HFFc6 (cell line): ENCODE measurements around the gene PITX2. TPM values are rescaled to one million over a fixed set of nuclear protein-coding genes. Genes with fewer than 3 reads are reported as not detected.

Experiments used
- DNase-seq: peaks from one replicate; pipeline ENCODE4 v3.0.0-alpha.2; 2018
- H3K27ac Mint-ChIP-seq: 2 replicates; pipeline ENCODE4 v1.8.0; 2020; ENCODE audit warnings: mild to moderate bottlenecking, mixed read lengths
- H3K27me3 Mint-ChIP-seq: 2 replicates; pipeline ENCODE4 v1.8.0; 2021; ENCODE audit warnings: mild to moderate bottlenecking, moderate library complexity, mixed read lengths; ENCODE audit not compliant: insufficient read depth
- H3K36me3 Mint-ChIP-seq: 2 replicates; pipeline ENCODE4 v1.8.0; 2021; ENCODE audit warnings: low read depth, mixed read lengths
- H3K4me1 Mint-ChIP-seq: 2 replicates; pipeline ENCODE4 v1.8.0; 2020; ENCODE audit warnings: low read depth, mixed read lengths
- H3K4me3 Mint-ChIP-seq: 2 replicates; pipeline ENCODE4 v1.8.0; 2020; ENCODE audit warnings: mild to moderate bottlenecking, moderate library complexity, mixed read lengths
- H3K9me3 Mint-ChIP-seq: 2 replicates; pipeline ENCODE4 v1.8.0; 2020; ENCODE audit warnings: mild to moderate bottlenecking, mixed read lengths
- total RNA-seq, 6 experiments: library from RNA; stranded (reverse); fragmentation: NEBNext Ultra II Directional; extraction: Animal tissue kit (Norgen Biotek cat#: 25700); gene quantifications; 2 replicates in 1 of 6; 3 replicates in 5 of 6; pipeline ENCODE4 v1.2.3, GENCODE V29; 2021
- TF ChIP-seq, protein P1 (sequence below): fragments of 200-600 bp; sonication (generic); IDR thresholded peaks from 2 replicates; pipeline ENCODE4 v1.5.0; 2021; ENCODE audit warnings: antibody characterized with exemption, mild to moderate bottlenecking

PITX2 gene
- total RNA-seq, 6 experiments from 2014 or later, result 15.9 to 22.8 (median 17.9) TPM

DNA sequence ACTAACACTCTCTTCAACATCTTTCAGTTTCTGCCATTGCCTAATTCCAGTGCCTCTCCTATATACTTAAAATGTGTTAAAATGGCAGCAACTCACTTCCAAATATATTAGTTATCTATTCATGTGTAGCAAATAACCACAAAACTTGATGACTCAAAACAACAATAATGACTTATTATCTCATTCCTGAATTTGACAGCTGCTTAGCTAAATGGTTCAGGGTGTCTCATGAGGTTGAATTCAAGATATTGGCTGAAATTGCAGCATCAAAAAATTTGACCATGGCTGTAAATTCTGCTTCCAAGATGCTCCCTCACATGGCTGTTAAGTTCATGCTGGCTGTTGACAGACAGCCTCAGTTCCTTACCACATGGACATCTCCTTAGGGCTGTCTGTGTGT lies 25.3 kb downstream of the PITX2 start:
- TF ChIP-seq, protein P1, sequence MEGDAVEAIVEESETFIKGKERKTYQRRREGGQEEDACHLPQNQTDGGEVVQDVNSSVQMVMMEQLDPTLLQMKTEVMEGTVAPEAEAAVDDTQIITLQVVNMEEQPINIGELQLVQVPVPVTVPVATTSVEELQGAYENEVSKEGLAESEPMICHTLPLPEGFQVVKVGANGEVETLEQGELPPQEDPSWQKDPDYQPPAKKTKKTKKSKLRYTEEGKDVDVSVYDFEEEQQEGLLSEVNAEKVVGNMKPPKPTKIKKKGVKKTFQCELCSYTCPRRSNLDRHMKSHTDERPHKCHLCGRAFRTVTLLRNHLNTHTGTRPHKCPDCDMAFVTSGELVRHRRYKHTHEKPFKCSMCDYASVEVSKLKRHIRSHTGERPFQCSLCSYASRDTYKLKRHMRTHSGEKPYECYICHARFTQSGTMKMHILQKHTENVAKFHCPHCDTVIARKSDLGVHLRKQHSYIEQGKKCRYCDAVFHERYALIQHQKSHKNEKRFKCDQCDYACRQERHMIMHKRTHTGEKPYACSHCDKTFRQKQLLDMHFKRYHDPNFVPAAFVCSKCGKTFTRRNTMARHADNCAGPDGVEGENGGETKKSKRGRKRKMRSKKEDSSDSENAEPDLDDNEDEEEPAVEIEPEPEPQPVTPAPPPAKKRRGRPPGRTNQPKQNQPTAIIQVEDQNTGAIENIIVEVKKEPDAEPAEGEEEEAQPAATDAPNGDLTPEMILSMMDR, result no peak
- peaks cover 10% of the 10 kb centered on the region; the same call in 1 of the 2 replicates for H3K36me3 Mint-ChIP-seq
- no peak for DNase-seq
- H3K9me3 Mint-ChIP-seq, result peaks cover 22% of the 10 kb centered on the region
- H3K27ac Mint-ChIP-seq, result no peak overlapping the region
- no peaks in the 10 kb centered on the region for H3K4me1 Mint-ChIP-seq
- H3K27me3 Mint-ChIP-seq, result peaks cover 4% of the 10 kb centered on the region
- H3K4me3 Mint-ChIP-seq, result no peak overlapping the region

DNA sequence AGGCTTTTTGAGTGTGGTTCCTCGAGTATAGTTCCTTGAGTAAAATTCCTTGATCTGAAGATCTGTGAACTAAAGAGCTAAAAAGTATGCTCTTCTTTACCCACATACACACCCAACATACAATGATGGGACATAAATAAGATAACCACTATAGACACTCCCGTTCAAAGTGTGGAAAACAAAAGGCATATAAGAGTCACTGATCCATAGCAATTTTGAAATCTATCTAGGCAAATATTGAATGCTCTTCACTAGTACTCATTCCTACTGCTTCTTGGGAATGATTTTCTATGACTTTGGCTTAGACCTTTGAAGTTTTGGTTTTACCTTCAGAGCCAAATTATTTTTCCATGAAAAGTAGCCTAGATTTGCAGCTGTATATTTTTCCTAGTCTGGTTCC lies 26.4 kb downstream of the PITX2 start:
- Mint-ChIP-seq H3K36me3 (peaks cover 10% of the 10 kb centered on the region; the same call in 1 of the 2 replicates), H3K27me3 (peaks cover 4% of the 10 kb centered on the region), H3K9me3 (peaks cover 22% of the 10 kb centered on the region), H3K4me3 (no peak overlapping the region), H3K4me1 (no peaks in the 10 kb centered on the region), H3K27ac (no peak overlapping the region)
- TF ChIP-seq, protein P1, result no peak
- no peak for DNase-seq

DNA sequence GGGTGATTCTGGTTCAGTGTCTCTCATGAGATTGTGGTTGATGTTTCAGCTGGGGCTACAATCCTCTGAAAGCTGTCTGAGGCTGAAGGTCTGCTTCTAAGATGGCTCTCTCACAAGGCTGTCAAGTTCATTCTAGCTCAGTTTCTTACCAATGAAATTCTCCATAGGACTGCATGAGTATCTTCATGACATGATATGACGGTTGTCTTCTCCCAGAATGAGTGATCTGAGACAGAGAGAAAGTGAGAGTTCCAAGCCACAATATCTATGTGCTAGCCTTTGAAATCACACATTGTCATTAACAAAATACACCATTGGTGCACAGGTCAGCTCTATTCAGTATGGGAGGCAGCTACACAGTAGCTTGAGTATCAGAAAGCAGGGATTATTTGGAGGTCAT lies 27.3 kb downstream of the PITX2 start:
- H3K9me3 Mint-ChIP-seq, result peaks cover 22% of the 10 kb centered on the region
- no peak for DNase-seq
- no peak overlapping the region for H3K4me3 Mint-ChIP-seq
- peaks cover 10% of the 10 kb centered on the region; the same call in 1 of the 2 replicates for H3K36me3 Mint-ChIP-seq
- TF ChIP-seq, protein P1, result no peak
- H3K27ac Mint-ChIP-seq, result no peak overlapping the region
- H3K27me3 Mint-ChIP-seq, result peaks cover 4% of the 10 kb centered on the region
- no peaks in the 10 kb centered on the region for H3K4me1 Mint-ChIP-seq

DNA sequence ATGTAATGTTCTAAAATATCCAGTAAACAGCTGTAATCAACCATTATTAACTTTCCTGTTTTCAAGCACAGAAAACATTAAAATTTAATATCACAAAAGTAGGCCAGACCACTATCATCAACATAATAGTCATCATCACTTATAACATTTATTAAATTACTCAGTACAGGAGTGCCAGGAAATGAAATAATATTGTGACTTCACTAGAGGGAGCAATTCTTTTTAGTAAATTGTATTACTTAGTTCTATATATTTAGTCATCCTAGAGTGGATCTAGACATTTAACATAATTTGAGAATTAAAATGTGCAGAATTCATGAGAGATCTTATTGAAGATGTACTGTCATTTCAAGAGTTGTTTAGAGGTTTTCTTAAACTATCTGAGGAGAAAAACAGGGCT lies 33.6 kb downstream of the PITX2 start:
- Mint-ChIP-seq H3K27me3 (peaks cover 2% of the 10 kb centered on the region), H3K4me1 (peaks cover 6% of the 10 kb centered on the region; the same call in 1 of the 2 replicates), H3K9me3 (no peaks in the 10 kb centered on the region), H3K4me3 (no peak overlapping the region), H3K27ac (no peak overlapping the region), H3K36me3 (no peaks in the 10 kb centered on the region)
- peak; percentile 18 for DNase-seq
- TF ChIP-seq, protein P1, result peak; percentile 71

DNA sequence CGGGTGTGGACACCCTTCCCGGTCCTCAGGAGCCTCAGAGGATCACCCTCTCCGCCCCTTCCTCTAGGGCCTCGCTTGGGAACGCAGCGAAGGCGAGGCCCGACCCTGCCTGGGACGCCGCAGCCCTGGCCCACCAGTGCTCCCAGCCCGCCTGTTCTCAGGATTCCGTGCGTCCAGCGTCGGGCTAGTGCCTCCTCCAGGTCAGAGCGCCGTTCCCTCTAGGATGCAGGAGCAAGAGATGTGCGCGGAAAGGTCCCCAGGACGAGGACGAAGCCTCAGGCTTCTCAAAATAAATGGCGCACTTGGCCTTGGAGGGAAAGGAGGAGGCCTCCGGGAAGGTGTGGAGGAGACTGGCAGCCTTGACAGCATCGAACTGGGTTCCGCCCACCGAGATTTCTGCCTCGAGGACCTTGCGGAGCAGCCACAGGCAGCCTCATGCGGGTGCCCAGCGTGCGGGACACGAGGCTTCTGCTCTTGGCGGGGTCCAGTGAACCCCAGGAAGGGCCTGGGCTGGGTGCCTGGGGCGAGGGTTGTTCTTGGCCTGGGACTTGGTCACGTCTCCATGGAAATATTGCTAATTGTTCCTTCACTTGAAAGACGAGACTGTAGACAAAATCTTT lies 35.1 kb downstream of the PITX2 start:
- TF ChIP-seq, protein P1, result no peak
- Mint-ChIP-seq H3K36me3 (no peaks in the 10 kb centered on the region), H3K27ac (no peak overlapping the region), H3K4me1 (peaks cover 6% of the 10 kb centered on the region; the same call in 1 of the 2 replicates), H3K4me3 (no peak overlapping the region), H3K9me3 (no peaks in the 10 kb centered on the region), H3K27me3 (peaks cover 2% of the 10 kb centered on the region)
- DNase-seq, result no peak
